Lower leg skin (tissue), 4 donors: ENCODE results near the gene GLOD4. TPM values are rescaled to one million over a fixed set of nuclear protein-coding genes. Genes with fewer than 3 reads are reported as not detected.

ENCODE experiments used
- DNase-seq, 2 donors: peaks; one replicate each; pipeline ENCODE4 v3.0.0-alpha.2; 2019; ENCODE audit warnings: low spot score in 2 of 2
- H3K4me3 ChIP-seq: fragments of 200-600 bp; sonication (generic); 2 replicates; pipeline ENCODE4 v1.5.1; 2017; ENCODE audit warnings: mild to moderate bottlenecking, low read depth; ENCODE audit not compliant: poor library complexity, severe bottlenecking
- CTCF ChIP-seq, 3 donors: fragments of 450-650 bp; IDR thresholded peaks; one replicate each; pipeline ENCODE4 v1.5.1; 2016; ENCODE audit warnings: antibody characterized with exemption in 3 of 3, mild to moderate bottlenecking in 3 of 3, moderate library complexity in 2 of 3
- POLR2A ChIP-seq, 2 donors: fragments of 450-650 bp; IDR thresholded peaks; one replicate each; pipeline ENCODE4 v1.6.1; 2016 to 2017; ENCODE audit warnings: antibody characterized with exemption in 2 of 2, mild to moderate bottlenecking in 1 of 2, moderate library complexity in 1 of 2
- WGBS, 2 donors: methylation state at CpG; one replicate each; pipeline ENCODE4 v1.1.5; 2018; 5-methylcytosine and 5-hydroxymethylcytosine counted together
- intact Hi-C: fragments of 100-400 bp; cut with DNase I; formaldehyde crosslinking; loops from one replicate; pipeline ENCODE4 v1.15.0; 2023; ENCODE audit warnings: low total_unique reads
- total RNA-seq, 4 donors: library from RNA; depleted of rRNA; stranded (reverse); fragments of >200 nt; gene quantifications; one replicate each; pipeline ENCODE4 v1.1.0, GENCODE V29; 2016

Gene GLOD4
- total RNA-seq, 4 donors from 2014 or later: 69.7 to 99.5 (median 84.0) TPM

- no peak for TF ChIP-seq POLR2A (IDR thresholded peaks at IDR 0.05)
- TF ChIP-seq CTCF (IDR thresholded peaks at IDR 0.05): no peak
- 86 to 88% methylated on average over 11 of the region's 11 CpGs for WGBS, 2 donors
- no peak for DNase-seq
- H3K4me3 ChIP-seq: no peak overlapping the region
- intact Hi-C loops: no loop called here
Observed at GRCh38 chr17:742147-742793, 39.8 kb downstream of the GLOD4 start.

GRCh38 chr17:740240-741017 lies 41.7 kb downstream of the GLOD4 start:
- intact Hi-C loops: no loop called here
- H3K4me3 ChIP-seq: no peak overlapping the region
- TF ChIP-seq POLR2A (IDR thresholded peaks at IDR 0.05) (no peak), CTCF (IDR thresholded peaks at IDR 0.05) (no peak)
- WGBS, 2 donors: 82 to 84% methylated on average over 18 of the region's 18 CpGs
- DNase-seq: no peak

GRCh38 chr17:737561-738113 lies 44.4 kb downstream of the GLOD4 start:
- WGBS, 2 donors: 62 to 66% methylated on average over 13 of the region's 13 CpGs
- intact Hi-C loops: no loop called here
- TF ChIP-seq CTCF (IDR thresholded peaks at IDR 0.05) (no peak), POLR2A (IDR thresholded peaks at IDR 0.05) (no peak)
- no peak for DNase-seq
- H3K4me3 ChIP-seq: no peak overlapping the region

GRCh38 chr17:733743-734142 lies 48.3 kb downstream of the GLOD4 start:
- intact Hi-C loops: no loop called here
- TF ChIP-seq POLR2A (IDR thresholded peaks at IDR 0.05) (no peak), CTCF (IDR thresholded peaks at IDR 0.05) (no peak)
- DNase-seq: no peak
- H3K4me3 ChIP-seq: no peak overlapping the region
- 58 to 63% methylated on average over 10 of the region's 10 CpGs for WGBS, 2 donors

GRCh38 chr17:732902-733720 lies 49.0 kb downstream of the GLOD4 start:
- intact Hi-C loops: no loop called here
- WGBS, 2 donors: 7 to 13% methylated on average over 29 to 44 of the region's 57 CpGs
- H3K4me3 ChIP-seq: peak overlapping the region; percentile 63
- no peak for DNase-seq
- no peak for TF ChIP-seq POLR2A (IDR thresholded peaks at IDR 0.05)
- TF ChIP-seq CTCF (IDR thresholded peaks at IDR 0.05): no peak
